GM21423 (cell line): Measurements from ENCODE around the gene FHIP1A.

Experiments
- ATAC-seq: cut with Tn5 transposase; IDR thresholded peaks from one replicate; pipeline ENCODE4 v1.9.1; 2021; ENCODE audit warnings: mild to moderate bottlenecking, moderate library complexity; ENCODE audit not compliant: unreplicated experiment

The FHIP1A gene

GRCh38 chr4:151417766-151418376, 8.9 kb downstream of the FHIP1A start:
- ATAC-seq: no peak

- ATAC-seq: no peak
These were observed 9.4 kb downstream of the FHIP1A start for GRCh38 chr4:151418385-151418784.

GRCh38 chr4:151418856-151419255, 9.9 kb downstream of the FHIP1A start:
- no peak for ATAC-seq

GRCh38 chr4:151420250-151420807, 11.4 kb downstream of the FHIP1A start:
- ATAC-seq: no peak

- ATAC-seq: no peak
These were observed 13.9 kb downstream of the FHIP1A start for GRCh38 chr4:151422854-151423253.

GRCh38 chr4:151426513-151426912, 17.5 kb downstream of the FHIP1A start:
- no peak for ATAC-seq

GRCh38 chr4:151427266-151427665, 18.3 kb downstream of the FHIP1A start:
- ATAC-seq: no peak

GRCh38 chr4:151428346-151428745, 19.4 kb downstream of the FHIP1A start:
- ATAC-seq: no peak

- no peak for ATAC-seq
These were observed 21.1 kb downstream of the FHIP1A start for GRCh38 chr4:151429957-151430570.

GRCh38 chr4:151430740-151431457, 21.9 kb downstream of the FHIP1A start:
- ATAC-seq: no peak

GRCh38 chr4:151431728-151432127, 22.8 kb downstream of the FHIP1A start:
- no peak for ATAC-seq

GRCh38 chr4:151432654-151433053, 23.7 kb downstream of the FHIP1A start:
- ATAC-seq: no peak

- ATAC-seq: no peak
These were observed 25.3 kb downstream of the FHIP1A start for GRCh38 chr4:151434183-151434860.

- ATAC-seq: no peak
These were observed 27.1 kb downstream of the FHIP1A start for GRCh38 chr4:151436093-151436518.

- ATAC-seq: no peak
These were observed 28.5 kb downstream of the FHIP1A start for GRCh38 chr4:151437505-151437904.

GRCh38 chr4:151438154-151438553, 29.2 kb downstream of the FHIP1A start:
- no peak for ATAC-seq

- no peak for ATAC-seq
These were observed 30.3 kb downstream of the FHIP1A start for GRCh38 chr4:151439320-151439719.

GRCh38 chr4:151442002-151442401, 33.0 kb downstream of the FHIP1A start:
- no peak for ATAC-seq

- ATAC-seq: no peak
These were observed 34.3 kb downstream of the FHIP1A start for GRCh38 chr4:151443247-151443646.

GRCh38 chr4:151443752-151444151, 34.8 kb downstream of the FHIP1A start:
- no peak for ATAC-seq

GRCh38 chr4:151446208-151446607, 37.2 kb downstream of the FHIP1A start:
- ATAC-seq: no peak
